Kidney epithelial cell (primary cell): Measurements from ENCODE around the gene KRT14. TPM values are rescaled to one million over a fixed set of nuclear protein-coding genes. Genes with fewer than 3 reads are reported as not detected.
"Not testable (repeated sequence)": the region's sequence is repeated elsewhere in the genome, so short reads cannot be mapped to it uniquely, and the experiment has no call there.

Experiments
- DNase-seq: peaks from one replicate; pipeline ENCODE4 v3.0.0-alpha.2; 2010; ENCODE audit warnings: low read depth
- H3K27me3 ChIP-seq: 2 replicates; pipeline ENCODE4 v1.6.0; 2011; ENCODE audit warnings: low read length; ENCODE audit not compliant: control insufficient read depth, insufficient read depth
- H3K36me3 ChIP-seq: 2 replicates; pipeline ENCODE4 v1.5.1; 2011; ENCODE audit warnings: low read length; ENCODE audit not compliant: control insufficient read depth, insufficient read depth
- H3K4me3 ChIP-seq: 2 replicates; pipeline ENCODE4 v1.5.1; 2011; ENCODE audit warnings: low read depth, mild to moderate bottlenecking, control low read depth, low read length
- total RNA-seq: library from RNA; depleted of rRNA; stranded (reverse); fragments of >200 nt; gene quantifications from 2 replicates; pipeline ENCODE4 v1.2.3, GENCODE V29; 2015
- TF ChIP-seq, protein P1 (sequence below): IDR thresholded peaks from 2 replicates; pipeline ENCODE4 v1.5.1; 2011; ENCODE audit warnings: mild to moderate bottlenecking, moderate library complexity, low read length, control low read depth, inconsistent platforms; ENCODE audit not compliant: insufficient read depth, poor library complexity, severe bottlenecking

The KRT14 gene
- total RNA-seq, 1 donor from 2014 or later = not detected

DNA sequence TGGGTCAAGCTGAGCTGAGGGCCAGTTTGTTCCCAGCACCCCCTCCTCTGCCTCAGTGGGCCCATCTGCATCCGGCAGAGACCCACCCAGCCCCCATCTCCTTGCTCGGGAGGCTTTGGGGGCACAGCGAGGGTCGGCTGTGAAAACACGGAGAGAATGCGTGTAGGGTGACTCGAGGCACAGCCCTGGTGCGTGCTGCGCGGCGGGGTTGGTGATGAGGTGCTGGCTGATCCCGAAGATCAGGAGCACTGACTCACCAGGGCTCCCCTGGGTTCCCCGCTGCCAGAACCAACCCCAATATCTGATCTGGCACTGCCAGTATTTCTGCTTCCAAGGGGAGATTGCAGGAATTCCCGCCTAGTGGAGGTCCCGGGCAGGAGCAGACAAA lies 45.2 kb upstream of the KRT14 start:
- Histone ChIP-seq H3K36me3 (no peaks in the 10 kb centered on the region), H3K4me3 (no peak overlapping the region), H3K27me3 (no peaks in the 10 kb centered on the region)
- TF ChIP-seq, protein P1, sequence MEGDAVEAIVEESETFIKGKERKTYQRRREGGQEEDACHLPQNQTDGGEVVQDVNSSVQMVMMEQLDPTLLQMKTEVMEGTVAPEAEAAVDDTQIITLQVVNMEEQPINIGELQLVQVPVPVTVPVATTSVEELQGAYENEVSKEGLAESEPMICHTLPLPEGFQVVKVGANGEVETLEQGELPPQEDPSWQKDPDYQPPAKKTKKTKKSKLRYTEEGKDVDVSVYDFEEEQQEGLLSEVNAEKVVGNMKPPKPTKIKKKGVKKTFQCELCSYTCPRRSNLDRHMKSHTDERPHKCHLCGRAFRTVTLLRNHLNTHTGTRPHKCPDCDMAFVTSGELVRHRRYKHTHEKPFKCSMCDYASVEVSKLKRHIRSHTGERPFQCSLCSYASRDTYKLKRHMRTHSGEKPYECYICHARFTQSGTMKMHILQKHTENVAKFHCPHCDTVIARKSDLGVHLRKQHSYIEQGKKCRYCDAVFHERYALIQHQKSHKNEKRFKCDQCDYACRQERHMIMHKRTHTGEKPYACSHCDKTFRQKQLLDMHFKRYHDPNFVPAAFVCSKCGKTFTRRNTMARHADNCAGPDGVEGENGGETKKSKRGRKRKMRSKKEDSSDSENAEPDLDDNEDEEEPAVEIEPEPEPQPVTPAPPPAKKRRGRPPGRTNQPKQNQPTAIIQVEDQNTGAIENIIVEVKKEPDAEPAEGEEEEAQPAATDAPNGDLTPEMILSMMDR = no peak
- DNase-seq = no peak

DNA sequence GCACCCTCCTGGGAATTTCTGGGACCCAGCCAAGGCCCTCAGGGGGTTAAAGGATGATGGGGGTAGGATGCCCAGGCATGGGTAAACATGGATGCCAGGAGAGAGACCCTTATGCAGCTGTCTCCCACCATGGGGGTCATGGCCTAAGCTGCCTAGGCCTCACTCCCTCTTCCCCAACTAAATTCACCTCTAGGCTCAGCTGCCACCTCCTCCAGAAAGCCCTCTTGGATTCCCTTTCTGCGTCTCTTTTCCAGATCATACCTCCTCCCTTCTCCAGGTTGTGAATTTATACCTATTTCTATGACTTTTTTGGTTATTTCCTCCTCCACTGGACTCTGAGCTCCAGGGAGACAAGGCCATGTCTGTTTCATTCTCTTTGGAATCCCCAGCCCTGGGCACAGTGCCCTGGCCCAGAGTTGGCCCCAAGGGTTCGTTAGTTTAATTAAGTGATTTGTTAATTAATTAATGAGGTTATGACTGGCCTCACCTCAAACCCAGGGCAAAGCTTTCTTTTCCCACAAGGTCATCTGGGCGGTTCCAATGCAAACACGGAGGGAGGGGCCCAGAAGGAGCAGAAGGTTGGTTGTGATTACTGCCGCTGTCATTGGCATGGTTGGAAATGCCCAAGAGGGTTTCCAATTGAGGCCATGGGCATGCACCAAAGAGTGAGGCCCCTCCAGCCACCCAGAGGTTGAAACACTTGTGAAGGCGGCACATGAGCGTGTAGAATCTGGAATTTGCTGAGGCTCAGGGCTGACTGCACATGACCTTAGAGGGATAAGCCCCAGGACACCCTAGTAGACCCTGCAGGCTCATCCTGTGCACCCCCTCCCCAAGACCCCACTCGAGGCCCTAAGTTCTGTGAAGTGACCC lies 44.6 kb upstream of the KRT14 start:
- DNase-seq = no peak
- H3K27me3 ChIP-seq = no peaks in the 10 kb centered on the region
- no peak overlapping the region for H3K4me3 ChIP-seq
- TF ChIP-seq, protein P1 = no peak
- H3K36me3 ChIP-seq = no peaks in the 10 kb centered on the region

DNA sequence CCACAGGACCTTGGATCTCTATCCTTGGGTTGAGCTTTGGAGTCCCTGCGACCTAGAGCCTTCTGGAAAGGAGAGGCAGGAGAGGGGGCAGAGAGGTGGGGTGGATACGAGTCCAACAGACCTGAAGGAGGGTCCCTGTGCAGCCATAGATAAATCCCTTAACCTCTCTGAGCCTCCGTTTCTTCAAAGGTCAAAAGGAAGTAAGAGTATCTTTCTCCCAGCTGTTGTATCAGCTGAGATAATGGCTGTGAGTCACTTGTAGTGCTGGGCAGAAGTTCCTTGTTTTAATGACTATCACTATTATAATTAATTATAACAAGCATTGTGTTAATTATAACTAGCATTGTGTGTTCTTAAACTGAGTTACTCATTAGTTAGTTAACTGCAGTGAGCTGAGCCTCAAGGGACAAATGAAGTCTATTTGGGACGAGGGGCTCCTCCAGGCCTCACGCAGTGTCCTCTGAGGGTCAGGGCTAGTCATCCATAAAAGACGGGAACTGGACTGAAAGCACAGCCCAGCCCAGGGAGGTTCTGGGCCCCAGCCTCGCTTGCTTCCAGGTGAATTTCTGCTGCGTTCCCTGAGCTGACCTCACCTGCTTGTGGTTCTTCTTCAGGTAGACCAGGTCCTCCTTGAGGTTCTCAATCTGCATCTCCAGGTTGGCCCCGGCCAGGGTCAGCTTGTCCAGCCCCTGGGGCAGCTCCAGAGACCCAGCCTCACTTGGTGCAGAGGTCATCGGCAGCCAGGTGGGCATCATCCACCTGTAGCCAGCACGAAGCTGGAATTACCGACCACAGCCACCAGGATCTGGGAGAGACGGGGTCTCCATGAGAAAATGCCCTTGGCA lies 43.4 kb upstream of the KRT14 start:
- no peak for DNase-seq
- no peaks in the 10 kb centered on the region for H3K27me3 ChIP-seq
- no peak overlapping the region for H3K4me3 ChIP-seq
- TF ChIP-seq, protein P1 = no peak
- H3K36me3 ChIP-seq = no peaks in the 10 kb centered on the region

DNA sequence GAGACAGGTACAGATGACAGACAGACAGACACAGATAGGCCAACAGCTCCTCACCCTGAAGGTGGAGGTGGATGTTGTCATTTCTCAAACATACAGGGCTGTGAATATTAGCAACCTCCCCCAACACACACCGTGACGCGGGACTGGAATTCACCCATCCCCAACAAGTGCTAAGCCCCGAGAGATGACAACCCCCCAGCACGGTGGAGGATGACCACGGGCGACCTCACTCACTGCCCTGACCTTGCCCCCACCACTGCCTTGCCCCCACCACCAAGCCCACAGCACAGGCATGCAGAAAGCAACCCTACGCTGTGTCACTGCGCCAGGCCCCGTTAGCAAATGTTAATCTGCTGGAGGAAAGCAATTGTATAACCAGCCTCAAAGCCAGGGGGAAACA lies 42.6 kb upstream of the KRT14 start:
- Histone ChIP-seq H3K36me3 (no peaks in the 10 kb centered on the region), H3K27me3 (no peaks in the 10 kb centered on the region), H3K4me3 (no peak overlapping the region)
- DNase-seq = no peak
- TF ChIP-seq, protein P1 = no peak

DNA sequence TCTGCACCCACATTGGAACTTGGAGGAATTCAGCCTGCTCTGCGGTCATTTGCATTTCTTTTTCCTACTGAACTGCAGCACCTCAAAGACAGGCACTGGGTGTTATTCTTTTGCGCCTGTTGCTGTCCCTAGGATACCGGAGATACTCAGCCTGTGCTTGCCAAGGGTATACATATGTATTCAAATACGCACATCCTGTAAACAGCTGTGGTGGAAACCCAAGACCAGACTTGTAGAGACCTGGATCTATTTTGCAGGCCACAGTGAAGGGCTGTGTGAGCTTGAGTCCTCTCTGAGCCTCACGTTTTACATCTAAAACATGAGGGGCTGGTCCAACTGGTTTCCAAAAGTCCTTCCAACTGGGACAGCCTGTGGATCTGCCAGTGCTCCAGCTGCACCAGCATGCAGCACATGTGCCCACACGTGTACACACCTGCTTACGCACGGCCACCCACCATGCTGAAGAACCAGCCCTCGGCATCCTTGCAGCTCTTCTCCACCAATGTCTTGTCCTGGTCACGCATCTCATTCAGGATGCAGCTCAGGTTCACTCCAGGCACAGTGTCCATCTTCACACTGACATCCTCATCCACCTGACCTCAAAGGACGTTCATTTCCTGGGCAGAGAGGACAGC lies 42.0 kb upstream of the KRT14 start:
- H3K36me3 ChIP-seq, H3K4me3 ChIP-seq, DNase-seq, H3K27me3 ChIP-seq: not testable (repeated sequence)

DNA sequence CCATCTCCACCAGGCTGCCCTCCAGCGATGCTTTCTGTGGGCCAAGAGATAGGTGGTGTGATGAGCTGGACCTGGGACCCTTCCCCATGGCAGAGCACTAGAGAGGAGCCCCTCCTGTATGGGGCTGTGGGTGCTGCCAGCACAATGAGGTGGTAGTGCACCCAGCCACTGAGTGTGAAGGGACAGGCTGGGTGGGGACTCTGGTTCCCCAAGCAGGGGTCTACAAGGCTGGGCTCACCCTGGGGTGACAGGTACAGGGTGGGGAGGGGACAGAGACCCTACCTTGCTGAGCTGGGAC lies 41.3 kb upstream of the KRT14 start:
- not testable (repeated sequence) for H3K4me3 ChIP-seq, DNase-seq, H3K36me3 ChIP-seq, H3K27me3 ChIP-seq
